ENCODE measurements around the gene FABP3. TPM values are rescaled to one million over a fixed set of nuclear protein-coding genes. Genes with fewer than 3 reads are reported as not detected.

FABP3 gene
- total and polyA plus RNA-seq, 2 donors (not counting 3 experiments of a cell fraction or from before 2014, with no cell fraction given), result 0.84 to 2.6 TPM

- ChIA-PET CTCF (interaction anchor here (1.3 to 13.9 kb wide), 3 partner anchors 11 to 159 kb away, joined by 3 to 236 read pairs (median 7); partner anchors contain the start of gene SERINC2), POLR2A (no interaction called here)
- Histone ChIP-seq H2AFZ (ENCODE audit: low read depth, low read length) (no peak overlapping the region), H3K4me2 (ENCODE audit: insufficient read depth, low read length) (no peak overlapping the region), H4K20me1 (replicated peaks; ENCODE audit: control insufficient read depth, extremely low read depth, insufficient read depth, low read length) (no peaks in the 10 kb centered on the region), H3K27me3 (ENCODE audit: control insufficient read depth in 2 of 2, insufficient read depth in 2 of 2, low read length in 2 of 2) (no peaks in the 10 kb centered on the region), H3K27ac (ENCODE audit: insufficient read depth, low read depth, low read length) (no peak overlapping the region), H3K9me3 (replicated peaks; ENCODE audit: control insufficient read depth, insufficient read depth, low read length) (no peaks in the 10 kb centered on the region), H3K4me3 (replicated peaks in 1 of 3; ENCODE audit: insufficient read depth in 1 of 3, low read depth in 1 of 3, low read length in 3 of 3) (no peak overlapping the region), H3K36me3 (ENCODE audit: control insufficient read depth in 2 of 2, extremely low read depth in 1 of 2, insufficient read depth in 2 of 2, low read length in 2 of 2) (no peaks in the 10 kb centered on the region), H3K9me1 (replicated peaks; ENCODE audit: control insufficient read depth, extremely low read depth, insufficient read depth, low read length) (no peaks in the 10 kb centered on the region), H3K79me2 (ENCODE audit: control insufficient read depth, insufficient read depth, low read length) (no peaks in the 10 kb centered on the region), H3K4me1 (ENCODE audit: control insufficient read depth, extremely low read depth, insufficient read depth, low read length) (peaks cover 5% of the 10 kb centered on the region), H3K9ac (replicated peaks; ENCODE audit: extremely low read depth, insufficient read depth, low read length) (no peak overlapping the region)
- DNase-seq (ENCODE audit: low read depth, low spot score) (no peak), FAIRE-seq (no peak)
- no peak for TF ChIP-seq JUN (IDR thresholded peaks at IDR 0.05; ENCODE audit: borderline replicate concordance, insufficient read depth, insufficient read length, low read depth)
- TF ChIP-seq GATA2 (IDR thresholded peaks at IDR 0.05; ENCODE audit: insufficient read depth, insufficient read length, low read depth, low read length), result no peak
- no peak for TF ChIP-seq FOS (IDR thresholded peaks at IDR 0.05; ENCODE audit: borderline replicate concordance, insufficient read depth, low read length)
- TF ChIP-seq EZH2 (IDR thresholded peaks at IDR 0.05; ENCODE audit: borderline replicate concordance, low read depth, low read length, severe bottlenecking), result no peak
- no peak for TF ChIP-seq POLR2AphosphoS5 (IDR thresholded peaks at IDR 0.05; ENCODE audit: insufficient read depth, low read depth, low read length)
- no peak for TF ChIP-seq MYC (IDR thresholded peaks at IDR 0.05; ENCODE audit: low read depth, low read length)
- TF ChIP-seq POLR2A (IDR thresholded peaks at IDR 0.05; ENCODE audit: low read depth, low read length), result no peak
- no peak for TF ChIP-seq MAX (IDR thresholded peaks at IDR 0.05; ENCODE audit: insufficient read depth, insufficient read length)
- TF ChIP-seq CTCF (IDR thresholded peaks at IDR 0.05; ENCODE audit: extremely low read depth in 1 of 2, insufficient read depth in 1 of 2, low read depth in 1 of 2, low read length in 2 of 2), result no peak
- BruUV-seq (replicated peaks), result no TSS peak
- dilution Hi-C loops (cut with MboI; ENCODE audit: extremely low pct_ligation_motif_present, low sequenced_read_pairs), result no loop called here
- intact Hi-C loops (cut with micrococcal nuclease), result loop anchor here (10.0 kb wide), 3 partner anchors 205 to 395 kb away; partner anchors contain the start of gene HCRTR1
These were observed 17.2 kb upstream of the FABP3 start for GRCh38 chr1:31390071-31390470.
